Nephron (organoid): ENCODE measurements around the gene TSC1.
A peak's percentile ranks its signal among the peaks of the same experiment; 100 is the strongest.

Experiments
- H3K27ac Mint-ChIP-seq, 3 experiments: 2 replicates each; pipeline ENCODE4 v1.8.0; 2020; ENCODE audit warnings: mixed read lengths in 3 of 3, mild to moderate bottlenecking in 2 of 3, moderate library complexity in 1 of 3
- H3K27me3 Mint-ChIP-seq: 2 replicates; pipeline ENCODE4 v1.8.0; 2021; ENCODE audit warnings: low read depth, mild to moderate bottlenecking, moderate library complexity, mixed read lengths
- H3K36me3 Mint-ChIP-seq: 2 replicates; pipeline ENCODE4 v1.8.0; 2020; ENCODE audit warnings: low read depth, mixed read lengths
- H3K4me1 Mint-ChIP-seq: 2 replicates; pipeline ENCODE4 v1.8.0; 2020; ENCODE audit warnings: mixed read lengths
- H3K4me3 Mint-ChIP-seq, 3 experiments: 2 replicates each; pipeline ENCODE4 v1.8.0; 2020; ENCODE audit warnings: mild to moderate bottlenecking in 3 of 3, mixed read lengths in 3 of 3, moderate library complexity in 2 of 3
- H3K9me3 Mint-ChIP-seq: 2 replicates; pipeline ENCODE4 v1.8.0; 2020; ENCODE audit warnings: mixed read lengths
- CTCF ChIP-seq, 3 experiments: fragments of 200-600 bp; sonication (generic); IDR thresholded peaks; one replicate each; pipeline ENCODE4 v1.5.0; 2021; ENCODE audit warnings: antibody characterized with exemption in 3 of 3; ENCODE audit not compliant: unreplicated experiment in 3 of 3

The TSC1 gene

GRCh38 chr9:132919614-132920268 lies 24.7 kb downstream of the TSC1 start:
- TF ChIP-seq CTCF (IDR thresholded peaks at IDR 0.05; ENCODE audit: unreplicated experiment in 3 of 3) = no peak
- Mint-ChIP-seq H3K4me1 (peaks cover 14% of the 10 kb centered on the region), H3K36me3 (peaks cover 90% of the 10 kb centered on the region), H3K27ac (peak overlapping the region; percentile 43 to 77 (median 51)), H3K27me3 (no peaks in the 10 kb centered on the region), H3K4me3 (no peak overlapping the region), H3K9me3 (no peaks in the 10 kb centered on the region)

- Mint-ChIP-seq H3K27me3 (no peaks in the 10 kb centered on the region), H3K4me3 (no peak overlapping the region)
Measured at GRCh38 chr9:132914924-132915323, 29.5 kb downstream of the TSC1 start.

GRCh38 chr9:132912131-132912530 lies 32.3 kb downstream of the TSC1 start:
- H3K36me3 Mint-ChIP-seq = peaks cover 65% of the 10 kb centered on the region
- H3K4me3 Mint-ChIP-seq = no peak overlapping the region
- no peaks in the 10 kb centered on the region for H3K27me3 Mint-ChIP-seq
- H3K9me3 Mint-ChIP-seq = no peaks in the 10 kb centered on the region
- H3K27ac Mint-ChIP-seq = no peak overlapping the region
- TF ChIP-seq CTCF (IDR thresholded peaks at IDR 0.05; ENCODE audit: unreplicated experiment in 3 of 3) = no peak
- no peaks in the 10 kb centered on the region for H3K4me1 Mint-ChIP-seq

More at GRCh38 chr9:132914924-132915323, 29.5 kb downstream of the TSC1 start:
- TF ChIP-seq CTCF (IDR thresholded peaks at IDR 0.05; ENCODE audit: unreplicated experiment in 3 of 3) = no peak
- Mint-ChIP-seq H3K9me3 (no peaks in the 10 kb centered on the region), H3K4me1 (peaks cover 8% of the 10 kb centered on the region), H3K27ac (no peak overlapping the region), H3K36me3 (peaks cover 78% of the 10 kb centered on the region)

GRCh38 chr9:132910376-132910775 lies 34.0 kb downstream of the TSC1 start:
- Mint-ChIP-seq H3K4me1 (no peaks in the 10 kb centered on the region), H3K27me3 (no peaks in the 10 kb centered on the region), H3K27ac (no peak overlapping the region), H3K9me3 (no peaks in the 10 kb centered on the region), H3K36me3 (peaks cover 63% of the 10 kb centered on the region), H3K4me3 (no peak overlapping the region)
- TF ChIP-seq CTCF (IDR thresholded peaks at IDR 0.05; ENCODE audit: unreplicated experiment in 3 of 3) = no peak

- no peak overlapping the region for H3K27ac Mint-ChIP-seq
- peaks cover 62% of the 10 kb centered on the region for H3K36me3 Mint-ChIP-seq
- no peaks in the 10 kb centered on the region for H3K27me3 Mint-ChIP-seq
- no peak for TF ChIP-seq CTCF (IDR thresholded peaks at IDR 0.05; ENCODE audit: unreplicated experiment in 3 of 3)
- no peaks in the 10 kb centered on the region for H3K4me1 Mint-ChIP-seq
- H3K4me3 Mint-ChIP-seq = no peak overlapping the region
- H3K9me3 Mint-ChIP-seq = no peaks in the 10 kb centered on the region
Measured at GRCh38 chr9:132909311-132909710, 35.1 kb downstream of the TSC1 start.

DNA sequence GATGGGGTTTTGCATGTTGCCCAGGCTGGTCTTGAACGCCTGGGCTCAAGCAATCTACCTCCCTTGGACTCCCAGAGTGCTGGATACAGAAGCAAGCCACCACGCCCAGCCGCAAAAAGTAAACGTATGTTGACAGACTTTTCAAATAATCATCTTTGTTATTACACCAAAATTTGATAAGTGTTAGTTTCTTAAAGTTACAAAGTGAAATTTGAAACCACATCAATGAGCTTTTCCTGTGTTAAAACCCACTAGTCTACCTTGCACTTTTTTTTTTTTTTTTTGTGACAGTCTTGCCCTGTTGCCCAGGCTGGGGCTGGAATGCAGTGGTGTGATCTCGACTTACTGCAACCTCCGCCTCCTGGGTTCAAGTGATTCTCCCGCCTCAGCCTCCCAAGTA lies 35.8 kb downstream of the TSC1 start:
- Mint-ChIP-seq H3K4me1 (no peaks in the 10 kb centered on the region), H3K9me3 (no peaks in the 10 kb centered on the region), H3K36me3 (peaks cover 64% of the 10 kb centered on the region), H3K4me3 (no peak overlapping the region), H3K27me3 (no peaks in the 10 kb centered on the region), H3K27ac (no peak overlapping the region)
- no peak for TF ChIP-seq CTCF (IDR thresholded peaks at IDR 0.05; ENCODE audit: unreplicated experiment in 3 of 3)
